Panc1 (cell line): Measurements from ENCODE around the gene POLR2M. TPM values are rescaled to one million over a fixed set of nuclear protein-coding genes. Genes with fewer than 3 reads are reported as not detected.

ENCODE experiments used
- ATAC-seq: fragments of 200-7000 bp; cut with Tn5 transposase; 2 replicates; pipeline ENCODE4 v1.9.1; 2020; ENCODE audit warnings: mild to moderate bottlenecking, moderate library complexity
- Bru-seq: library from RNA; stranded (reverse); fragments of 400-500 nt; gene quantifications from one replicate; lab custom pipeline; 2021; lab: Mats Ljungman, UMichigan
- BruChase-seq, 2 experiments: library from RNA; stranded (reverse); fragments of 400-500 nt; gene quantifications; one replicate each; lab custom pipeline; 2021; lab: Mats Ljungman, UMichigan
- BruUV-seq: library from RNA; stranded (reverse); fragments of 400-500 nt; replicated peaks from 2 replicates; lab custom pipeline; 2021; lab: Mats Ljungman, UMichigan
- CTCF ChIA-PET: fragments of 300-600 bp; sonication (Branson Sonifier 250); formaldehyde crosslinking; loops from one replicate; lab custom pipeline; 2022; ENCODE audit warnings: antibody characterized with exemption; lab: Charles Lee
- POLR2A ChIA-PET: fragments of 300-600 bp; sonication (Branson Sonifier 250); formaldehyde crosslinking; loops from one replicate; lab custom pipeline; 2022; ENCODE audit warnings: antibody characterized with exemption; lab: Charles Lee
- DNase-seq: peaks from one replicate; pipeline ENCODE4 v3.0.0-alpha.2; 2010; ENCODE audit warnings: low read depth, low spot score
- H3K27ac ChIP-seq: 2 replicates; pipeline ENCODE4 v1.5.1; 2011; ENCODE audit warnings: mild to moderate bottlenecking, low read length, inconsistent platforms
- H3K27me3 ChIP-seq: fragments of 200-500 bp; sonication (Bioruptor generic); 2 replicates; pipeline ENCODE4 v1.6.0; 2014; ENCODE audit warnings: low read length, inconsistent platforms; ENCODE audit not compliant: control insufficient read depth, insufficient read depth
- H3K36me3 ChIP-seq: fragments of 200-500 bp; sonication (Bioruptor generic); 2 replicates; pipeline ENCODE4 v1.5.1; 2014; ENCODE audit warnings: inconsistent platforms, mild to moderate bottlenecking, low read length, moderate library complexity; ENCODE audit not compliant: control insufficient read depth, insufficient read depth
- H3K4me1 ChIP-seq: 2 replicates; pipeline ENCODE4 v1.5.1; 2011; ENCODE audit warnings: inconsistent platforms, mild to moderate bottlenecking, low read length, moderate library complexity; ENCODE audit not compliant: control insufficient read depth, insufficient read depth
- H3K4me3 ChIP-seq, 2 experiments: 2 replicates each; pipeline ENCODE4 v1.5.1; 2011 to 2012; ENCODE audit warnings: low read depth in 2 of 2, low read length in 2 of 2, mild to moderate bottlenecking in 2 of 2, inconsistent platforms in 1 of 2, moderate library complexity in 1 of 2
- H3K9me3 ChIP-seq: fragments of 200-500 bp; sonication (Bioruptor generic); 2 replicates; pipeline ENCODE4 v1.5.1; 2014; ENCODE audit warnings: low read depth, mild to moderate bottlenecking, inconsistent platforms, low read length, moderate library complexity; ENCODE audit not compliant: control insufficient read depth, insufficient read depth
- CTCF ChIP-seq: fragments of 450-650 bp; IDR thresholded peaks from 2 replicates; pipeline ENCODE4 v1.5.1; 2017; ENCODE audit warnings: mild to moderate bottlenecking
- POLR2AphosphoS5 ChIP-seq: IDR thresholded peaks from 2 replicates; pipeline ENCODE4 v1.6.1; 2012; ENCODE audit warnings: mild to moderate bottlenecking, low read depth, low read length, moderate library complexity
- SIN3A ChIP-seq: IDR thresholded peaks from 2 replicates; pipeline ENCODE4 v1.6.1; 2012; ENCODE audit warnings: low read depth, mild to moderate bottlenecking, low read length, moderate library complexity, borderline replicate concordance; ENCODE audit not compliant: insufficient read depth
- TCF7L2 ChIP-seq: IDR thresholded peaks from 2 replicates; pipeline ENCODE4 v1.6.1; 2011; ENCODE audit warnings: mild to moderate bottlenecking, low read depth, low read length, inconsistent platforms
- in situ Hi-C: cut with HindIII; loops from 2 replicates; pipeline ENCODE4 v1.10.0; 2016; ENCODE audit warnings: low sequenced_read_pairs, low pct_unique_long_range_greater_than_20kb
- intact Hi-C: fragments of 100-400 bp; cut with micrococcal nuclease; formaldehyde crosslinking; loops from one replicate; pipeline ENCODE4 v1.10.0; 2022; ENCODE audit not compliant: unreplicated experiment
- long read RNA-seq: library from polyadenylated mRNA; unstranded; transcript quantifications from one replicate; pipeline ENCODE4 v2.0.0, GENCODE V29; 2021; ENCODE audit not compliant: unreplicated experiment
- polyA plus RNA-seq: library from polyadenylated mRNA; unstranded; fragments of >200 nt; gene quantifications from one replicate; pipeline ENCODE4 v1.2.1, GENCODE V29; 2012; ENCODE audit warnings: missing spikeins; ENCODE audit not compliant: insufficient read length
- total RNA-seq: library from RNA; stranded (reverse); gene quantifications from one replicate; pipeline ENCODE4 v1.2.1, GENCODE V29; 2021; ENCODE audit not compliant: unreplicated experiment
- TF ChIP-seq, protein P1 (sequence below), 2 experiments: IDR thresholded peaks; 2 replicates each; pipeline ENCODE4 v1.6.1; 2011 to 2012; ENCODE audit warnings: low read depth in 2 of 2, control low read depth in 1 of 2, low read length in 1 of 2, mild to moderate bottlenecking in 1 of 2, moderate library complexity in 1 of 2; ENCODE audit not compliant: insufficient read depth in 1 of 2

POLR2M gene
- total RNA-seq (76.6 TPM), Bru-seq, nascent RNA (percentile 90 among the genes with signal in this experiment), BruChase-seq, experiment 1, labeled RNA remaining after a 2-hour chase (percentile 98 among the genes with signal in this experiment), BruChase-seq, experiment 2, labeled RNA remaining after a 6-hour chase (percentile 99 among the genes with signal in this experiment)
- polyA plus RNA-seq: 25.0 TPM
- long read RNA-seq, full-length matches to known transcripts: 43 of 45 reads
- long read RNA-seq, partial matches to known transcripts: 0 of 45 reads
- long read RNA-seq, other reads (novel, unspliced or antisense): 2 of 45 reads

GRCh38 chr15:57706405-57707209, at the start of gene POLR2M:
POLR2M (plus strand) TSS chr15:57706714; CDS start chr15:57706843, 129 bp downstream.
- intact Hi-C loops (no loop called here), in situ Hi-C loops (no loop called here)
- BruUV-seq: no TSS peak

DNA sequence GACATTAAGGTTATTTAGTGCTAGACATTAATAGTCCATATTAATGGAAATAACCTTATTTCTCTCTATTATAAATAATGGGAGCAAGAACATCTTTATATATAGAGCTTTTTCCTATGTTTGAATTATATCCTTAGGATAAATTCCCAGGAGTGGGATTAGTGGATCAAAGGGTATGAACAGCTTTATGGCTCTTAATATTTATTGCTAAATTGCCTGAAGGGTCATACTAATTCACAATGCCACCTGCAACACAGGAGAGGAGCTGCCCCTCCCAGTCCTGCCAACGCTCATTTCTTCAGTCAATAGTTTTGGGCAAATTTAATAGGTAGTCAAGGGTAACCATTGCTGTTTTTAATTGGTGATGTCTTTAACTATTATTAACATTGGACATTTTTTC, 48.9 kb upstream of the POLR2M start:
- POLR2A ChIA-PET: no interaction called here
- intact Hi-C loops: no loop called here
- Histone ChIP-seq H3K4me1 (no peaks in the 10 kb centered on the region), H3K4me3 (no peak overlapping the region), H3K9me3 (no peaks in the 10 kb centered on the region), H3K27me3 (peaks cover 21% of the 10 kb centered on the region), H3K27ac (no peak overlapping the region), H3K36me3 (no peaks in the 10 kb centered on the region)
- BruUV-seq: no TSS peak
- in situ Hi-C loops: no loop called here
- DNase-seq: no peak
- CTCF ChIA-PET: no interaction called here
- TF ChIP-seq TCF7L2 (no peak), POLR2AphosphoS5 (no peak), CTCF (no peak), SIN3A (no peak)
- TF ChIP-seq, protein P1, sequence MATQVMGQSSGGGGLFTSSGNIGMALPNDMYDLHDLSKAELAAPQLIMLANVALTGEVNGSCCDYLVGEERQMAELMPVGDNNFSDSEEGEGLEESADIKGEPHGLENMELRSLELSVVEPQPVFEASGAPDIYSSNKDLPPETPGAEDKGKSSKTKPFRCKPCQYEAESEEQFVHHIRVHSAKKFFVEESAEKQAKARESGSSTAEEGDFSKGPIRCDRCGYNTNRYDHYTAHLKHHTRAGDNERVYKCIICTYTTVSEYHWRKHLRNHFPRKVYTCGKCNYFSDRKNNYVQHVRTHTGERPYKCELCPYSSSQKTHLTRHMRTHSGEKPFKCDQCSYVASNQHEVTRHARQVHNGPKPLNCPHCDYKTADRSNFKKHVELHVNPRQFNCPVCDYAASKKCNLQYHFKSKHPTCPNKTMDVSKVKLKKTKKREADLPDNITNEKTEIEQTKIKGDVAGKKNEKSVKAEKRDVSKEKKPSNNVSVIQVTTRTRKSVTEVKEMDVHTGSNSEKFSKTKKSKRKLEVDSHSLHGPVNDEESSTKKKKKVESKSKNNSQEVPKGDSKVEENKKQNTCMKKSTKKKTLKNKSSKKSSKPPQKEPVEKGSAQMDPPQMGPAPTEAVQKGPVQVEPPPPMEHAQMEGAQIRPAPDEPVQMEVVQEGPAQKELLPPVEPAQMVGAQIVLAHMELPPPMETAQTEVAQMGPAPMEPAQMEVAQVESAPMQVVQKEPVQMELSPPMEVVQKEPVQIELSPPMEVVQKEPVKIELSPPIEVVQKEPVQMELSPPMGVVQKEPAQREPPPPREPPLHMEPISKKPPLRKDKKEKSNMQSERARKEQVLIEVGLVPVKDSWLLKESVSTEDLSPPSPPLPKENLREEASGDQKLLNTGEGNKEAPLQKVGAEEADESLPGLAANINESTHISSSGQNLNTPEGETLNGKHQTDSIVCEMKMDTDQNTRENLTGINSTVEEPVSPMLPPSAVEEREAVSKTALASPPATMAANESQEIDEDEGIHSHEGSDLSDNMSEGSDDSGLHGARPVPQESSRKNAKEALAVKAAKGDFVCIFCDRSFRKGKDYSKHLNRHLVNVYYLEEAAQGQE (IDR thresholded peaks at IDR 0.05; ENCODE audit: insufficient read depth in 1 of 2, low read depth in 2 of 2, low read length in 1 of 2): no peak
- ATAC-seq: no peak

More at GRCh38 chr15:57706405-57707209, at the start of gene POLR2M:
- Histone ChIP-seq H3K4me1 (peaks cover 13% of the 10 kb centered on the region), H3K4me3 (peak within 1 kb of the TSS; percentile 94 to 98), H3K27me3 (no peaks in the 10 kb centered on the region), H3K27ac (peak within 1 kb of the TSS; percentile 89), H3K36me3 (peaks cover 19% of the 10 kb centered on the region), H3K9me3 (0 out of 2 replicates have a peak, but pooled peaks cover 3% of the 10 kb centered on the region)
- ChIA-PET POLR2A (interaction anchor here (0.7 kb wide), 1 partner anchor 311 kb away, joined by 13 read pairs; no protein-coding TSS in a partner anchor), CTCF (interaction anchor here (0.5 kb wide), 1 partner anchor 25 kb away, joined by 4 read pairs; no protein-coding TSS in a partner anchor)
- peak; percentile 99 for ATAC-seq
- peak; percentile 91 for DNase-seq
- TF ChIP-seq, protein P1 (IDR thresholded peaks at IDR 0.05; ENCODE audit: insufficient read depth in 1 of 2, low read depth in 2 of 2, low read length in 1 of 2): no peak
- TF ChIP-seq SIN3A (peak; percentile 87; the same call in 1 of the 2 replicates), CTCF (no peak), POLR2AphosphoS5 (peak; percentile 78), TCF7L2 (no peak)
